HEK293 (cell line): Measurements from ENCODE around the gene SPIRE2.
A peak's percentile ranks its signal among the peaks of the same experiment; 100 is the strongest.

Source experiments
- CTCF ChIA-PET: fragments of 350-600 bp; formaldehyde crosslinking; extraction: SDS; loops from one replicate; lab custom pipeline; 2021; ENCODE audit warnings: antibody characterized with exemption; lab: Yijun Ruan, JAX
- POLR2A ChIA-PET: fragments of 300-600 bp; formaldehyde crosslinking; extraction: SDS; loops from one replicate; lab custom pipeline; 2020; ENCODE audit warnings: antibody characterized with exemption, inconsistent platforms; lab: Yijun Ruan, JAX
- H3K27ac ChIP-seq: fragments of 200-500 bp; sonication (Bioruptor generic); 2 replicates; pipeline ENCODE4 v1.5.1; 2014; ENCODE audit warnings: low read depth, low read length, control low read depth, inconsistent platforms; ENCODE audit errors: extremely low read depth
- H3K36me3 ChIP-seq, 2 experiments: fragments of 200-500 bp in 1 of 2; sonication (Bioruptor generic) in 1 of 2; 1 replicate in 1 of 2; 2 replicates in 1 of 2; pipeline ENCODE4 v1.5.1; 2014 to 2017; ENCODE audit warnings: inconsistent platforms in 2 of 2, low read length in 2 of 2; ENCODE audit not compliant: control insufficient read depth in 2 of 2, insufficient read depth in 1 of 2
- H3K4me1 ChIP-seq: fragments of 200-500 bp; sonication (Bioruptor generic); 2 replicates; pipeline ENCODE4 v1.5.1; 2014; ENCODE audit warnings: mild to moderate bottlenecking, low read length, inconsistent platforms; ENCODE audit not compliant: control insufficient read depth, insufficient read depth
- H3K4me3 ChIP-seq: 2 replicates; pipeline ENCODE4 v1.5.1; 2011; ENCODE audit warnings: low read depth, mild to moderate bottlenecking, control low read depth, low read length, moderate library complexity
- H3K9me3 ChIP-seq: fragments of 200-500 bp; sonication (Bioruptor generic); 2 replicates; pipeline ENCODE4 v1.5.1; 2014; ENCODE audit warnings: low read depth, low read length, inconsistent platforms; ENCODE audit not compliant: control insufficient read depth, insufficient read depth
- CTCF ChIP-seq: fragments of 450-650 bp; formaldehyde crosslinking; IDR thresholded peaks from 2 replicates; pipeline ENCODE4 v1.5.1; 2016; ENCODE audit warnings: missing biosample characterization, missing genetic modification characterization
- GLI2 ChIP-seq: fragments of 450-650 bp; formaldehyde crosslinking; IDR thresholded peaks from 2 replicates; pipeline ENCODE4; 2017; ENCODE audit warnings: missing biosample characterization, missing genetic modification characterization, low read depth, borderline replicate concordance
- GLIS1 ChIP-seq: fragments of 450-650 bp; formaldehyde crosslinking; IDR thresholded peaks from 2 replicates; pipeline ENCODE4 v1.5.1; 2016; ENCODE audit warnings: missing biosample characterization, missing genetic modification characterization
- GLIS2 ChIP-seq: fragments of 450-650 bp; formaldehyde crosslinking; IDR thresholded peaks from 2 replicates; pipeline ENCODE4 v1.5.1; 2016; ENCODE audit warnings: missing biosample characterization, missing genetic modification characterization
- KLF10 ChIP-seq: fragments of 450-650 bp; IDR thresholded peaks from 2 replicates; pipeline ENCODE4 v1.5.1; 2018; ENCODE audit warnings: missing biosample characterization, mild to moderate bottlenecking, missing genetic modification characterization
- KLF16 ChIP-seq: fragments of 450-650 bp; formaldehyde crosslinking; IDR thresholded peaks from 2 replicates; pipeline ENCODE4 v1.5.1; 2017; ENCODE audit warnings: missing biosample characterization, missing genetic modification characterization
- KLF8 ChIP-seq: fragments of 450-650 bp; formaldehyde crosslinking; IDR thresholded peaks from 2 replicates; pipeline ENCODE4 v1.5.1; 2016; ENCODE audit warnings: missing biosample characterization, missing genetic modification characterization
- KLF9 ChIP-seq: fragments of 450-650 bp; formaldehyde crosslinking; IDR thresholded peaks from 2 replicates; pipeline ENCODE4 v1.5.1; 2016; ENCODE audit warnings: missing biosample characterization, missing genetic modification characterization, low read depth
- PATZ1 ChIP-seq: fragments of 450-650 bp; formaldehyde crosslinking; IDR thresholded peaks from 2 replicates; pipeline ENCODE4 v1.5.1; 2016; ENCODE audit warnings: missing biosample characterization, missing genetic modification characterization
- SCRT1 ChIP-seq: fragments of 450-650 bp; formaldehyde crosslinking; IDR thresholded peaks from 2 replicates; pipeline ENCODE4 v1.5.1; 2016; ENCODE audit warnings: missing biosample characterization, missing genetic modification characterization, borderline replicate concordance
- SCRT2 ChIP-seq: fragments of 450-650 bp; formaldehyde crosslinking; IDR thresholded peaks from 2 replicates; pipeline ENCODE4 v1.5.1; 2016; ENCODE audit warnings: missing biosample characterization, missing genetic modification characterization
- ZBTB11 ChIP-seq: fragments of 450-650 bp; formaldehyde crosslinking; conservative IDR thresholded peaks from 2 replicates; pipeline ENCODE4 v1.5.1; 2016; ENCODE audit warnings: low read depth, missing biosample characterization, missing genetic modification characterization
- ZBTB48 ChIP-seq: fragments of 450-650 bp; formaldehyde crosslinking; IDR thresholded peaks from 2 replicates; pipeline ENCODE4 v1.5.1; 2016; ENCODE audit warnings: missing biosample characterization, missing genetic modification characterization
- ZNF292 ChIP-seq: fragments of 450-650 bp; formaldehyde crosslinking; IDR thresholded peaks from 2 replicates; pipeline ENCODE4 v1.5.1; 2016; ENCODE audit warnings: low read depth, missing biosample characterization, missing genetic modification characterization, borderline replicate concordance
- ZNF366 ChIP-seq: fragments of 450-650 bp; formaldehyde crosslinking; conservative IDR thresholded peaks from 2 replicates; pipeline ENCODE4 v1.5.1; 2016; ENCODE audit warnings: missing biosample characterization, missing genetic modification characterization
- ZNF501 ChIP-seq: fragments of 450-650 bp; formaldehyde crosslinking; IDR thresholded peaks from 2 replicates; pipeline ENCODE4 v1.5.1; 2016; ENCODE audit warnings: missing biosample characterization, missing genetic modification characterization
- ZNF654 ChIP-seq: fragments of 450-650 bp; formaldehyde crosslinking; IDR thresholded peaks from 2 replicates; pipeline ENCODE4 v1.5.1; 2016; ENCODE audit warnings: low read depth, missing biosample characterization, missing genetic modification characterization
- ZNF660 ChIP-seq: fragments of 450-650 bp; IDR thresholded peaks from 2 replicates; pipeline ENCODE4 v1.5.1; 2018; ENCODE audit warnings: missing biosample characterization, mild to moderate bottlenecking, missing genetic modification characterization
- ZNF843 ChIP-seq: fragments of 450-650 bp; formaldehyde crosslinking; IDR thresholded peaks from 2 replicates; pipeline ENCODE4 v1.5.1; 2016; ENCODE audit warnings: missing biosample characterization, missing genetic modification characterization
- ZXDB ChIP-seq: fragments of 450-650 bp; formaldehyde crosslinking; IDR thresholded peaks from 2 replicates; pipeline ENCODE4 v1.5.1; 2016; ENCODE audit warnings: missing biosample characterization, missing genetic modification characterization

SPIRE2 gene

GRCh38 chr16:89860747-89861304 lies 32.6 kb downstream of the SPIRE2 start:
- H3K36me3 ChIP-seq, result peaks cover 8 to 55% of the 10 kb centered on the region in 2 experiments; a peak in 2 of 3 replicates
- ChIA-PET POLR2A (interaction anchor here (1.2 to 3.1 kb wide), 5 partner anchors 12 to 69 kb away, joined by 4 to 22 read pairs (median 6); partner anchors contain the start of genes FANCA and TCF25), CTCF (interaction anchor here (0.6 to 3.2 kb wide), 29 partner anchors 9 to 161 kb away, joined by 3 to 34 read pairs (median 5); partner anchors contain the start of genes FANCA and TCF25)
- no peak overlapping the region for H3K4me3 ChIP-seq
- H3K9me3 ChIP-seq, result no peaks in the 10 kb centered on the region
- no peaks in the 10 kb centered on the region for H3K4me1 ChIP-seq
- H3K27ac ChIP-seq, result no peak overlapping the region
- TF ChIP-seq SCRT2 (tag by site-specific recombination) (peak; percentile 98), ZNF654 (tag by site-specific recombination) (peak; percentile 65), ZNF843 (tag by site-specific recombination) (no peak), KLF9 (tag by site-specific recombination) (peak; percentile 95), PATZ1 (peak; percentile 69), ZNF292 (tag by site-specific recombination) (no peak), GLI2 (tag by site-specific recombination) (no peak), GLIS2 (tag by site-specific recombination) (peak; percentile 49; the same call in 1 of the 2 replicates), ZXDB (tag by site-specific recombination) (0 out of 2 replicates have a peak, but pooled peaks have one; percentile 32), KLF10 (0 out of 2 replicates have a peak, but pooled peaks have one; percentile 36), ZBTB48 (tag by site-specific recombination) (peak; percentile 96), ZBTB11 (tag by site-specific recombination) (no peak), KLF16 (tag by site-specific recombination) (peak; percentile 70; the same call in 1 of the 2 replicates), SCRT1 (tag by site-specific recombination) (peak; percentile 96), ZNF660 (tag by site-specific recombination) (0 out of 2 replicates have a peak, but pooled peaks have one; percentile 27), CTCF (tag by site-specific recombination) (peak; percentile 95), GLIS1 (tag by site-specific recombination) (peak; percentile 54; the same call in 1 of the 2 replicates), KLF8 (tag by site-specific recombination) (no peak), ZNF501 (tag by site-specific recombination) (peak; percentile 33; the same call in 1 of the 2 replicates), ZNF366 (no peak)
